GM23338 (cell line): ENCODE results near the gene FNDC3A. TPM values are rescaled to one million over a fixed set of nuclear protein-coding genes. Genes with fewer than 3 reads are reported as not detected.

Experiments
- ATAC-seq: fragments of 200-7000 bp; cut with Tn5 transposase; 3 replicates; pipeline ENCODE4 v1.9.1; 2020
- DNase-seq: peaks from one replicate; pipeline ENCODE4 v3.0.0-alpha.2; 2015; ENCODE audit warnings: low spot score
- H2AFZ ChIP-seq: fragments of 200-600 bp; sonication (generic); 2 replicates; pipeline ENCODE4 v1.8.0; 2016; ENCODE audit warnings: antibody characterized with exemption, mild to moderate bottlenecking, moderate library complexity
- H3F3A ChIP-seq: fragments of 200-600 bp; sonication (generic); replicated peaks from 2 replicates; pipeline ENCODE4 v1.8.0; 2017; ENCODE audit warnings: antibody characterized with exemption, mixed run types, low read depth
- H3K27ac ChIP-seq: fragments of 200-600 bp; sonication (generic); 2 replicates; pipeline ENCODE4 v1.6.1; 2016; ENCODE audit warnings: low read depth
- H3K27me3 ChIP-seq: fragments of 200-600 bp; sonication (generic); 2 replicates; pipeline ENCODE4 v1.8.0; 2016; ENCODE audit warnings: mild to moderate bottlenecking, mixed run types, moderate library complexity; ENCODE audit not compliant: insufficient read depth
- H3K36me3 ChIP-seq: fragments of 200-600 bp; sonication (generic); 2 replicates; pipeline ENCODE4 v1.8.0; 2016; ENCODE audit warnings: mild to moderate bottlenecking; ENCODE audit not compliant: insufficient read depth
- H3K4me1 ChIP-seq: fragments of 200-600 bp; sonication (generic); 2 replicates; pipeline ENCODE4 v1.8.0; 2016; ENCODE audit warnings: mild to moderate bottlenecking, moderate library complexity; ENCODE audit not compliant: insufficient read depth
- H3K4me2 ChIP-seq: fragments of 200-600 bp; sonication (generic); 2 replicates; pipeline ENCODE4 v1.7.1; 2017; ENCODE audit warnings: mixed run types
- H3K4me3 ChIP-seq: fragments of 200-600 bp; sonication (generic); 2 replicates; pipeline ENCODE4 v1.6.1; 2016; ENCODE audit warnings: mixed run types
- H3K79me2 ChIP-seq: fragments of 200-600 bp; sonication (generic); replicated peaks from 2 replicates; pipeline ENCODE4 v1.8.0; 2017; ENCODE audit warnings: mild to moderate bottlenecking; ENCODE audit not compliant: insufficient read depth
- H3K9me2 ChIP-seq: fragments of 200-600 bp; sonication (generic); 2 replicates; pipeline ENCODE4 v1.8.0; 2017; ENCODE audit not compliant: insufficient read depth
- H4K20me1 ChIP-seq: fragments of 200-600 bp; sonication (generic); replicated peaks from 2 replicates; pipeline ENCODE4 v1.8.0; 2017; ENCODE audit warnings: mild to moderate bottlenecking; ENCODE audit not compliant: insufficient read depth
- H3K27ac Mint-ChIP-seq: 2 replicates; pipeline ENCODE4 v1.8.0; 2020; ENCODE audit warnings: inconsistent platforms, mild to moderate bottlenecking, moderate library complexity, mixed read lengths
- H3K27me3 Mint-ChIP-seq: 3 replicates; pipeline ENCODE4 v1.8.0; 2022; ENCODE audit warnings: low read depth, mild to moderate bottlenecking, moderate library complexity, mixed read lengths, inconsistent platforms; ENCODE audit not compliant: insufficient read depth, poor library complexity
- H3K36me3 Mint-ChIP-seq: 3 replicates; pipeline ENCODE4 v1.8.0; 2021; ENCODE audit warnings: low read depth, mild to moderate bottlenecking, inconsistent platforms, moderate library complexity, mixed read lengths
- H3K4me1 Mint-ChIP-seq: 3 replicates; pipeline ENCODE4 v1.8.0; 2020; ENCODE audit warnings: mild to moderate bottlenecking, inconsistent platforms, mixed read lengths
- H3K4me3 Mint-ChIP-seq: 3 replicates; pipeline ENCODE4 v1.8.0; 2021; ENCODE audit warnings: moderate library complexity, mild to moderate bottlenecking, inconsistent platforms, mixed read lengths
- H3K9me3 Mint-ChIP-seq: 3 replicates; pipeline ENCODE4 v1.8.0; 2020; ENCODE audit warnings: moderate library complexity, mild to moderate bottlenecking, inconsistent platforms, mixed read lengths
- CREB1 ChIP-seq: fragments of 250-450 bp; sonication (Bioruptor Pico); IDR thresholded peaks from 2 replicates; pipeline ENCODE4 v1.5.0; 2020; ENCODE audit warnings: low read depth, mild to moderate bottlenecking, moderate library complexity
- CTCF ChIP-seq, 2 experiments: fragments of 200-600 bp in 1 of 2; sonication (generic) in 1 of 2; conservative IDR thresholded peaks; 2 replicates each; pipeline versions ENCODE4 v1.5.1 to v1.6.1; 2016 to 2017; ENCODE audit warnings: antibody characterized with exemption in 2 of 2, low read depth in 2 of 2, mild to moderate bottlenecking in 2 of 2, moderate library complexity in 1 of 2
- ETS1 ChIP-seq: IDR thresholded peaks from 2 replicates; pipeline ENCODE4 v1.6.1; 2016; ENCODE audit warnings: antibody characterized with exemption
- EZH2 ChIP-seq: fragments of 200-600 bp; sonication (generic); IDR thresholded peaks from one replicate; pipeline ENCODE4 v1.8.0; 2017; ENCODE audit warnings: antibody characterized with exemption, mild to moderate bottlenecking, low read depth; ENCODE audit not compliant: unreplicated experiment
- EZH2phosphoT487 ChIP-seq: fragments of 200-600 bp; sonication (generic); IDR thresholded peaks from one replicate; pipeline ENCODE4 v1.8.1; 2018; ENCODE audit warnings: antibody characterized with exemption; ENCODE audit not compliant: unreplicated experiment
- JUNB ChIP-seq: IDR thresholded peaks from one replicate; pipeline ENCODE4 v1.6.1; 2016; ENCODE audit warnings: antibody characterized with exemption; ENCODE audit not compliant: unreplicated experiment
- NANOG ChIP-seq: IDR thresholded peaks from 2 replicates; pipeline ENCODE4 v1.6.1; 2016; ENCODE audit warnings: antibody characterized with exemption, borderline replicate concordance
- POLR2AphosphoS5 ChIP-seq: IDR thresholded peaks from 2 replicates; pipeline ENCODE4 v1.6.1; 2016; ENCODE audit warnings: antibody characterized with exemption, low read depth
- REST ChIP-seq: IDR thresholded peaks from one replicate; pipeline ENCODE4 v1.6.1; 2018; ENCODE audit warnings: antibody characterized with exemption; ENCODE audit not compliant: unreplicated experiment
- STAT1 ChIP-seq: IDR thresholded peaks from one replicate; pipeline ENCODE4 v1.6.1; 2016; ENCODE audit warnings: antibody characterized with exemption; ENCODE audit not compliant: unreplicated experiment
- ZNF114 ChIP-seq: fragments of 250-450 bp; sonication (Bioruptor Pico); IDR thresholded peaks from 2 replicates; pipeline ENCODE4 v1.5.0; 2020; ENCODE audit warnings: mild to moderate bottlenecking, moderate library complexity
- ZNF331 ChIP-seq: fragments of 250-450 bp; sonication (Bioruptor Pico); IDR thresholded peaks from 2 replicates; pipeline ENCODE4 v1.5.0; 2020; ENCODE audit warnings: low read depth, mild to moderate bottlenecking, moderate library complexity
- ZNF462 ChIP-seq: fragments of 250-450 bp; sonication (Bioruptor Pico); IDR thresholded peaks from 2 replicates; pipeline ENCODE4 v1.5.0; 2020; ENCODE audit warnings: mild to moderate bottlenecking, moderate library complexity
- polyA plus RNA-seq: library from polyadenylated mRNA; unstranded; fragments of >200 nt; fragmentation: Nextera tagmentation; extraction: Ambion mirVana; gene quantifications from 2 replicates; pipeline ENCODE4 v1.2.1, GENCODE V29; 2016
- total RNA-seq: library from RNA; depleted of rRNA; stranded (reverse); fragments of >200 nt; shearing (Covaris generic); gene quantifications from 2 replicates; pipeline ENCODE4 v1.2.3, GENCODE V29; 2014

FNDC3A gene
- total and polyA plus RNA-seq, 2 experiments from 2014 or later, result 10.3 to 31.1 TPM

GRCh38 chr13:49022472-49023144 lies 46.9 kb downstream of the FNDC3A start:
- no peak overlapping the region for H3K4me2 ChIP-seq
- H3F3A ChIP-seq, result no peaks in the 10 kb centered on the region
- Mint-ChIP-seq H3K27ac (no peak overlapping the region), H3K27me3 (peaks cover 2% of the 10 kb centered on the region), H3K4me3 (no peak overlapping the region), H3K4me1 (peaks cover 18% of the 10 kb centered on the region), H3K9me3 (peaks cover 19% of the 10 kb centered on the region), H3K36me3 (peaks cover 45% of the 10 kb centered on the region)
- H2AFZ ChIP-seq, result no peak overlapping the region
- H3K9me2 ChIP-seq, result no peaks in the 10 kb centered on the region
- H3K4me3 ChIP-seq, result no peak overlapping the region
- H3K4me1 ChIP-seq, result peaks cover 22% of the 10 kb centered on the region
- H3K36me3 ChIP-seq, result no peaks in the 10 kb centered on the region; the same call in 1 of the 2 replicates
- peaks cover 10% of the 10 kb centered on the region; the same call in 1 of the 2 replicates for H3K79me2 ChIP-seq
- no peak overlapping the region for H3K27ac ChIP-seq
- DNase-seq (no peak), ATAC-seq (no peak)
- no peaks in the 10 kb centered on the region for H4K20me1 ChIP-seq
- TF ChIP-seq ETS1, result no peak
- no peak for TF ChIP-seq EZH2phosphoT487
- TF ChIP-seq ZNF462 (CRISPR knock-in tag), result no peak
- TF ChIP-seq POLR2AphosphoS5, result no peak
- TF ChIP-seq JUNB, result no peak
- no peak for TF ChIP-seq NANOG
- no peak for TF ChIP-seq ZNF331 (CRISPR knock-in tag)
- no peak for TF ChIP-seq EZH2
- no peak for TF ChIP-seq STAT1
- TF ChIP-seq CTCF (conservative IDR thresholded peaks at IDR 0.05; ENCODE audit: low read depth in 2 of 2), result no peak
- TF ChIP-seq REST, result no peak
- no peak for TF ChIP-seq ZNF114
- no peak for TF ChIP-seq CREB1 (CRISPR knock-in tag)
- H3K27me3 ChIP-seq, result no peaks in the 10 kb centered on the region
